ENCODE data around the gene COL1A2.

COL1A2 gene

GRCh38 chr7:94384315-94384714, 10.4 kb upstream of the COL1A2 start:
- DNase-seq = no peak

DNA sequence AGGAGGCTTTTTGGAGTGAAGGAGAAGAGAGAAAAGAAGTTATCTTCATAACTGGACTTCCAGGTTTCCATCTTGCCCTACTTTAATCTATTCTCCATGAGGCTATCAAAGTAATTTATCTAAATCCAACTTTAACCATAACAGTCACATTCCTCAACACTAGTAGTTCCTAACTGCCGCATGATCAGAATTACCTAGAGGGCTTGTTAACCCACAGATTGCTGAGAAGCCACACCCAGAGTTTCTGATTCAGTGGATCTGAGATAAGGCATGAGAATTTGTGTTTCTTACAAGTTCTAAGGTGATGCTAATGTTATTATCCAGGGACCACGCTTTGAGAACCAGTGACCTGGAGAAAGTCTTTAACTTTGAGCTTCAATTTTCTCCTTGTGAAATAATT, 8.3 kb upstream of the COL1A2 start:
- DNase-seq = no peak

- no peak for DNase-seq
These were observed 6.2 kb upstream of the COL1A2 start for GRCh38 chr7:94388540-94388939.

DNA sequence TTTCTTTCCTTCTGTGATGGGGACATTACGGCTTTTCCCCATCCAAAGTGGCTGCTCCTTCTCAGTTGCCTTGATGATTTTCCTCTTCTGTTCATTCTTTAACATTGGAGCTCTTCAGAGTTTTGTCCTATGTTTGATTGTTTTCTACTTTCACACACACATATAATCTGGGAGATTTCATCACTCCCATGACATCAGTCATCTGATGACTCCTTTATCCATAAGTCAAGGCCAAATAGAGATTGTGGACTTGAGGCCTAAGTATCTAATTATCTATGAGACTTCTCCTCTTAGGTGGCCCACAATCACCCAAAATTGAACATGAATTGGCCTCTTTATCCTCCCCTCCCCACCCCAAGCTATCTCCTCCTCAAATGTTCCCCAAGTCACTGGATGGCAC, 5.3 kb upstream of the COL1A2 start:
- DNase-seq = no peak

DNA sequence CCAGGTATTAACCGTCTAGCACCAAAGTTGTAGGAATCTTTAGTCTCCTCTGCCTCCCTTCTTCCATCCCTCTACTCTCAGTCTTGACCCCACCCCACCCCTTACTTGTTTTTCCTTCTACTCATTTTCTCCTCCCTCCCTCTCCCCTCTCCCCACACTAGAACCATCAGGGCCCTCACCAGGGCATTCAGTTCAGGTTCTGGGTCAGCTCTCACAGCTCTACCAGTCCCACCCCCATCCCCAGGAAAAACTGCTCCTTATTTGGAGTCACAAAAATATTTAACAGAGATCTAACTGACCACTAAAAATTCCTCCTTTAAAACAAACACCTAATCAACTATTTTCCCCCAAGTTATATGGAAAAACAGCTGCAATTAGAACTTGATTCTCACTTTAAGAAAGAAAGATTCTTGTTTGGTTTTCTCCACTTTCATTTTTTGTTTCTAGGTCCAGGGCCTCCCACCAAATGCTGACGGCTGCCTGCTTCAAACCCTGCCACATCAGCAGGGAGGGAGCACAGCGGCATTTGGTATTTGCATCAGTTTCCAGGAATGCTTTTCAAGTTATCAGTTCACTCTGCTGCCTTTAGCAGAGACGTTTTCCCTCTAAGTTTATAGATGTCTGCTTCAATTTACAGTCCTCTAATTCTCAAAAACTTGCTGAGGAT, 2.8 kb upstream of the COL1A2 start:
- no peak for DNase-seq

GRCh38 chr7:94392393-94392786, 2.3 kb upstream of the COL1A2 start:
- no peak for DNase-seq

GRCh38 chr7:94393246-94394108, 1.2 kb upstream of the COL1A2 start:
- DNase-seq = no peak

DNA sequence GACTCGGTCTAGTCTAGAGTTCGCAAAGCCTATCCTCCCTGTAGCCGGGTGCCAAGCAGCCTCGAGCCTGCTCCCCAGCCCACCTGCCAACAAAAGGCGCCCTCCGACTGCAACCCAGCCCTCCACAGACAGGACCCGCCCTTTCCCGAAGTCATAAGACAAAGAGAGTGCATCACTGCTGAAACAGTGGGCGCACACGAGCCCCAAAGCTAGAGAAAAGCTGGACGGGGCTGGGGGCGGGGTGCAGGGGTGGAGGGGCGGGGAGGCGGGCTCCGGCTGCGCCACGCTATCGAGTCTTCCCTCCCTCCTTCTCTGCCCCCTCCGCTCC, 622 bp upstream of the COL1A2 start:
- DNase-seq = no peak

- peak in 1 of 14 donors; percentile 4 for DNase-seq
These were observed 694 bp downstream of the COL1A2 start for GRCh38 chr7:94395141-94396036.

- no peak for DNase-seq
These were observed 1.3 kb downstream of the COL1A2 start for GRCh38 chr7:94396037-94396431.

DNA sequence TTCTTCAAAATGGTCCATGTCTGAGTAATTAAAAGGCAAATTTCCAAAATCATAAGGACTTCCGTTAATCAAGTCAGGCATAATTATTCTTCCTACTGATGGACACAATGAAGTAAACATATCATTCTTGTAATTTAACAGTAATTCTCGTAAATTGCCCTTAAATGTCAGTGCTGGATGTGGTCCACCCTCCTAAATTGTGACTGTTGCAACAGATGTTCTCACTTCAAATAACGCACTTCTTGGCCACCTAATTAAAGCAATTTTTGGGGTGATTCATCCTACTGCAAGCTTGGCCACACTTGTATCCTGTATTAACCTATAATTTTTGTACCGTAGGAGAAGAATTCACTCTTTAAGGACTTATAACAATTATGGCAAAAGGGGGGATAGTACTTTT, 1.9 kb downstream of the COL1A2 start:
- no peak for DNase-seq

DNA sequence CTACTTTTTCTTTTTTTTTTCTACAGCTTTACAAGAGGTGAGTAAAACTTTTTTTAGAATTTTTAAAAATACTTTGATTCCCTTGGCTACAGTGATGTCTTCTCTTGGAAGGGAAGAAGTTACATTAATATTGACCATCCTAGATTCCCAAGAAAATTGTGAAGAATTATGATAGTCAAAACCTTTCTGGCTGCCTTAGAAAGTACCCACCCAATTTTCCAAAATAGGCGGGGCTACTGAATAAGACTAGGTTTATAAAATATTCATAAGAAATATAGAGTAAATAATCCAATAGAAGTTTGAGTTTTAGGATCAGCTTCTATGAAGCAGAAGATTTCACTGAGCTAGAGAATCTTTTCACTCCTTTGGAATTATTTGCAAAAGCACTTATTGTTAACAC, 3.0 kb downstream of the COL1A2 start:
- DNase-seq = no peak

DNA sequence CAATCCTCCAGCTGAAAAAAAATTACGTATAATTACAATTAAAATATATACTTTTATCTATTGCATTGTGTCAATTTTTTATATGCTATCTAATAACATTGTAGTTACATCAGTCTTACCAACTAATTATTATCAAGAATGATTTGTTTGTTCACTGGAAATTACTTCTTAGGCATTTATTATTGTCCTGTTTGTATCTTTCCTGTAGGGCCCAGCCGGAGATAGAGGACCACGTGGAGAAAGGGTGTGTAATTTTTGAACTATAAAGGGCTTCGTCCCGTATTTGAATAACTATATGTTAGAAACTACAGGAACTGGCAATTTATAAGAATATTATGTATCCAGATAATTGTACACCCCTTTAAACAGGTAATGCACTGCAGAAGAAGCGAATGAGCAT, 4.1 kb downstream of the COL1A2 start:
- DNase-seq = no peak

- DNase-seq = no peak
These were observed 5.3 kb downstream of the COL1A2 start for GRCh38 chr7:94400022-94400421.

- DNase-seq = no peak
These were observed 6.1 kb downstream of the COL1A2 start for GRCh38 chr7:94400643-94401427.

DNA sequence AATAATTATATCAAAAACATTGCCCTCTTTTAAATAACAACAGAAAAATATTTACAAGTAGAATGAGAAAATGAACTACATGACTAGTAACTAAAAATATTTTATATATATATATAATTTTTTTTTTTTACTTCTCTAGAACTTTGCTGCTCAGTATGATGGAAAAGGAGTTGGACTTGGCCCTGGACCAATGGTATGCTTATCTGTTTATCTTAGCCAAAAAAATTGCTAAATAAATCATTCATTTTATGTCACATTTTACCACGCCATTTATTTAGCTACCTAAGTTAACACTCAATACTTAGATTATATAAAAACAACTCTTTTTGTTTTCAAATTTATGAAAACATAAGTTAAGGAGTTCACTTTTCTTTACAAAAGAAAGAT, 6.7 kb downstream of the COL1A2 start:
- DNase-seq = no peak

DNA sequence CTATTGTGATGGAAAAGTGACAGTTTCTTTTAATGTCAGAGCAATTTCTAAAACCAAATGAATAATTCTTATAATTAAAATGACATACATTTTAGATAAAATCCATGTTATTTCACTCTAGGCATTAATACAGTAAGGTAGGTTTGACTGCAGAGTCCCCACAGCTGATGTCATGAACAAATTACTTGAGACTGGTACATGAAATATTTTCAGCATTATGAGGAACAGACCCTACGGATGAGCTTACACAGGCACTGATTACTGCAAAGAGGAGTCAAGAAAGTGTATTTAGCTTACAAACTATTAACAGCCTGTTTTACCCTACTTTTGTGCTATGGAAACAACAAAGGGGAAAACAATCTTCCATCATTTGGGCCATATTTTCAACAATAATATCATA, 8.9 kb downstream of the COL1A2 start:
- no peak for DNase-seq

GRCh38 chr7:94405506-94405905, 10.8 kb downstream of the COL1A2 start:
- DNase-seq = no peak

DNA sequence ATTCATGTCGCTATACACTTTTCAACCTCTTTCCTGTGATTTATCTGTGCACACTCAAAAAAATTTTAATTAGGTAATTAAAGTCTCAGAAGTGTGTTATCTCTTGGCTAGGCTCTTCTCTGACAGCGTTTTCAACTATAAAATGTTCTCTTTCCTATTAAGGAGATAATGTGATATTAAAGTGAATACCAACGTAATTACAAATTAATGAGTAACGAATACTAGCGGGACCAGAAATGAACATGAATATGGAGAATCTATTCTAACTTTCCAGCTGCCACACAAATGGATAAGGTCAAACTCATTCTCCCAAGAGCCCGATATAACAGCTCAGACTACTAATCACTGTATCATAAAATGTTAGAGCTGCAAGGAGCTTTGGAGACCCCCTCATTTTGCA, 12.0 kb downstream of the COL1A2 start:
- no peak for DNase-seq

DNA sequence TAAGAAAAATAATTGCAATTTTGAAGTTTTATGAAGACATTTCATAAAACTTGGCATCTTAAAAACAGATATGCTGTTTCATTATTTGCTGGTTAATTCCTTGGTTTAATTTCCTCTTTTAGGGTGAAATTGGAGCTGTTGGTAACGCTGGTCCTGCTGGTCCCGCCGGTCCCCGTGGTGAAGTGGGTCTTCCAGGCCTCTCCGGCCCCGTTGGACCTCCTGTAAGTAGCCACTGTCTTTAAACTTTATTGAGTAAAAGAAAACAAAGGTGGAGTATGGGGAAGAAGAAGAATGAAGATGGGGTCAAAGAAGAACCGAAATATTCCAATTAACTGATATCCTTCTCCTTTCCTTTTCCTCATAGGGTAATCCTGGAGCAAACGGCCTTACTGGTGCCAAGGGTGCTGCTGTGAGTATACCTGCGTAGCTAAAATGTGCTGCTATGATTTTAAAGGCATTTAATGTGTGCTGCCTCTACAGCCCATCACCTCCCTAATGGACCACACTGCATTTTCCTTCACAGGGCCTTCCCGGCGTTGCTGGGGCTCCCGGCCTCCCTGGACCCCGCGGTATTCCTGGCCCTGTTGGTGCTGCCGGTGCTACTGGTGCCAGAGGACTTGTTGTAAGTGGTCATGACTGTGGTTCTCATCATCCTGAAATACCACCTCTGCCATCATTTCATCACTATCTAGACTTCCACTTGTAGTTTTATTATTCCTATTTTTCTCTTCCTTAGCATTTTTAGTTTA, 14.7 kb downstream of the COL1A2 start:
- DNase-seq = no peak

GRCh38 chr7:94410413-94411187, 15.9 kb downstream of the COL1A2 start:
- no peak for DNase-seq

Measured in C1 segment of cervical spinal cord (tissue), 14 donors.